Effector memory CD8-positive, alpha-beta T cell (primary cell): ENCODE measurements around the gene GSS.

Source experiments
- ATAC-seq: fragments of 150-1000 bp; cut with Tn5 transposase; replicated peaks from 2 replicates; pipeline ENCODE4 v1.10.0; 2021; ENCODE audit warnings: mild to moderate bottlenecking, moderate library complexity
- DNase-seq, 3 experiments: peaks; one replicate each; pipeline ENCODE4 v3.0.0; 2021
- H3K27ac Mint-ChIP-seq, 2 donors: one replicate each; pipeline ENCODE4 v1.8.0; 2022; ENCODE audit warnings: mild to moderate bottlenecking in 2 of 2, mixed read lengths in 2 of 2, moderate library complexity in 2 of 2
- H3K27me3 Mint-ChIP-seq, 2 donors: one replicate each; pipeline ENCODE4 v1.8.0; 2022; ENCODE audit warnings: mixed read lengths in 2 of 2
- H3K36me3 Mint-ChIP-seq: one replicate; pipeline ENCODE4 v1.8.0; 2022; ENCODE audit warnings: mild to moderate bottlenecking, moderate library complexity, mixed read lengths; ENCODE audit not compliant: insufficient read depth
- H3K4me1 Mint-ChIP-seq, 2 donors: one replicate each; pipeline ENCODE4 v1.8.0; 2022; ENCODE audit warnings: low read depth in 2 of 2, mixed read lengths in 2 of 2
- H3K4me3 Mint-ChIP-seq, 2 donors: one replicate each; pipeline ENCODE4 v1.8.0; 2022; ENCODE audit warnings: mild to moderate bottlenecking in 2 of 2, mixed read lengths in 2 of 2, moderate library complexity in 2 of 2
- H3K9me3 Mint-ChIP-seq, 2 donors: one replicate each; pipeline ENCODE4 v1.8.0; 2022; ENCODE audit warnings: mixed read lengths in 2 of 2

The GSS gene

DNA sequence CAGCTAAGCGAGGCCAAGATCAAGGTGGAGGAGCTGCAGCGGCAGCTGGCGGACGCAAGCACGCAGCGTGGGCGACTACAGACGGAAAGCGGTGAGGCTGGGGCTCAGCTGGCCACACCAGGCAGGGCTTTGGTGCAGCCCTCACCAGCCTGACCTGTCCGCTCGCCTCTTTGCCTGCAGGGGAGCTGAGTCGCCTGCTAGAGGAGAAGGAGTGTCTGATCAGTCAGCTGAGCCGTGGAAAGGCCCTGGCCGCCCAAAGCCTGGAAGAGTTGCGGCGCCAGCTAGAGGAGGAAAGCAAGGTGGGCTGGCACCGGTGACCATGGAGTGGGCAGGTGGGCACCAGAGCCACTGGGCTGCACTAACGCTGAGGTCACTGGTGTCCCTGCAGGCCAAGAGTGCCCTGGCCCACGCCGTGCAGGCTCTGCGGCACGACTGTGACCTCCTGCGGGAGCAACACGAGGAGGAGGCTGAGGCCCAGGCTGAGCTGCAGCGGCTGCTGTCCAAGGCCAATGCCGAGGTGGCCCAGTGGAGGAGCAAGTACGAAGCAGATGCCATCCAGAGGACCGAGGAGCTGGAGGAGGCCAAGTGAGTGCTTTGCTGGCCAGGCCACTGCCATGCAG lies 42.8 kb upstream of the GSS start:
- Mint-ChIP-seq H3K36me3 (peaks cover 31% of the 10 kb centered on the region), H3K4me1 (peaks cover 0 to 15% of the 10 kb centered on the region in 2 donors), H3K27me3 (no peaks in the 10 kb centered on the region), H3K9me3 (no peaks in the 10 kb centered on the region), H3K4me3 (peak overlapping the region in 1 of 2 donors; percentile 15), H3K27ac (peak overlapping the region in 1 of 2 donors; percentile 32)
- DNase-seq (no peak), ATAC-seq (no peak)

DNA sequence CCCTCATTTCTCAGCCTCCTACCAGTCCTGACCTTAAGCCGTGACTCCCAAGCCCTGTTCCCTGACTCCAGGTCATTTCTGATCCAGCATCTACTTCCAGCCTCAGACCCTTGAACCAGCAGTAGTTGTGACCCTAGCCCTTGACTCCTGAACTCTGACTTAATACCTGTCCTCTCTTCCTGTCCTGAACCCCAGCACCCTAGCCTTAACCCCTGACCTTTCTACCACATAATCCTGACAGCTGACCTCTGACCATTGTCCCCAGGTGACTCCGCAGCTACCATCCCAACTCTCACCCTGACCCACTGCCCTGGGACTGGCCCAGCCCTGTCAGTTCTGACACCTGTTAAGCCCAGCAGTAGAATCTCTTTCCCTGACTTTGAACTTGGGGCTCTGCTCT lies 42.2 kb upstream of the GSS start:
- Mint-ChIP-seq H3K36me3 (peaks cover 31% of the 10 kb centered on the region), H3K4me1 (peaks cover 0 to 15% of the 10 kb centered on the region in 2 donors), H3K27me3 (no peaks in the 10 kb centered on the region), H3K27ac (peak overlapping the region in 1 of 2 donors; percentile 82), H3K9me3 (no peaks in the 10 kb centered on the region), H3K4me3 (peak overlapping the region in 1 of 2 donors; percentile 15)
- DNase-seq: no peak
- no peak for ATAC-seq

DNA sequence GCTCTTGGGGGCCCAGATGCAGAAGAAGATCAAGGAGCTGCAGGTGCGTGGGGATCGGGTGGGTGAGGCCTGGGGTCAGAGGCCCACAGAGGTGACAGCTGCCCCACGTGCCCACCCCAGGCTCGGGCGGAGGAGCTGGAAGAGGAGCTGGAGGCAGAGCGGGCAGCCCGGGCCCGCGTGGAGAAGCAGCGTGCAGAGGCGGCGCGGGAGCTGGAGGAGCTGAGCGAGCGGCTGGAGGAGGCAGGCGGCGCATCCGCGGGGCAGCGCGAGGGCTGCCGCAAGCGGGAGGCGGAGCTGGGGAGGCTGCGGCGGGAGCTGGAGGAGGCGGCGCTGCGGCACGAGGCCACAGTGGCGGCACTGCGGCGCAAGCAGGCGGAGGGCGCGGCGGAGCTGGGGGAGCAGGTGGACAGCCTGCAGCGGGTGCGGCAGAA lies 41.5 kb upstream of the GSS start:
- H3K27me3 Mint-ChIP-seq: no peaks in the 10 kb centered on the region
- H3K9me3 Mint-ChIP-seq: no peaks in the 10 kb centered on the region
- peak overlapping the region in 1 of 2 donors; percentile 82 for H3K27ac Mint-ChIP-seq
- peaks cover 30% of the 10 kb centered on the region for H3K36me3 Mint-ChIP-seq
- ATAC-seq: peak; percentile 79
- peak overlapping the region in 1 of 2 donors; percentile 6 for H3K4me3 Mint-ChIP-seq
- H3K4me1 Mint-ChIP-seq: peaks cover 0 to 15% of the 10 kb centered on the region in 2 donors
- peak in 2 of 3 experiments; percentile 9 to 16 for DNase-seq

DNA sequence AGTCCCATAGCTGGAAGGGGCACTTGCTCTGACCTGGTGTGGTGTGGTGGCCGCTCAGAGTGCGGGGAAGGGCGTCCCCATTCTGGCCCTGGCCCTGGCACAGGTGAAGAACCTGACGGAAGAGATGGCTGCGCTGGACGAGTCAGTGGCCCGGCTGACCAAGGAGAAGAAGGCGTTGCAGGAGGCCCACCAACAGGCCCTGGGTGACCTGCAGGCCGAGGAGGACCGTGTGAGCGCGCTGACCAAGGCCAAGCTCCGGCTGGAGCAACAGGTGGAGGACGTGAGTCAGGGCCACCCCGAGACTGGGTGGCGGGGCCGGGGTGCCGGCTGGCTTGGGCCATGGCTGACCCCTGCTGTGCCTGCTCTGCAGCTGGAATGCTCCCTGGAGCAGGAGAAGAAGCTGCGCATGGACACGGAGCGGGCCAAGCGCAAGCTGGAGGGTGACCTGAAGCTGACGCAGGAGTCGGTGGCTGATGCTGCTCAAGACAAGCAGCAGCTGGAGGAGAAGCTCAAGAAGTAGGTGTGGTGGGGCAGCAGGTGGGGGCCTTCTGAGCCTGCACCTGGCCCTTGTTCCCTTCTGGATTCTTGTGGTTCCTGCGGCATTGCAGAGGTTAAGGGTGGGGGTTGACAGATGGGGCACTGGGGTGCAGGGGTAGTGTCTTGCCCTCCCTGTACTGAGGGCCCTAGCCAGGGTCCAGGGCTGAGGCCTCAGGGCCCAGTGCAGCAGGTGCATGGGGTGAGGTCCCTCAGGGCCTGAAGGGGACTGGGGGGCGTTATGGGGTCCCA lies 40.8 kb upstream of the GSS start:
- DNase-seq: no peak
- ATAC-seq: no peak
- peaks cover 27% of the 10 kb centered on the region for H3K36me3 Mint-ChIP-seq
- peak overlapping the region in 1 of 2 donors; percentile 29 for H3K27ac Mint-ChIP-seq
- H3K4me1 Mint-ChIP-seq: peaks cover 0 to 15% of the 10 kb centered on the region in 2 donors
- H3K27me3 Mint-ChIP-seq: no peaks in the 10 kb centered on the region
- H3K9me3 Mint-ChIP-seq: no peaks in the 10 kb centered on the region
- no peak overlapping the region for H3K4me3 Mint-ChIP-seq

DNA sequence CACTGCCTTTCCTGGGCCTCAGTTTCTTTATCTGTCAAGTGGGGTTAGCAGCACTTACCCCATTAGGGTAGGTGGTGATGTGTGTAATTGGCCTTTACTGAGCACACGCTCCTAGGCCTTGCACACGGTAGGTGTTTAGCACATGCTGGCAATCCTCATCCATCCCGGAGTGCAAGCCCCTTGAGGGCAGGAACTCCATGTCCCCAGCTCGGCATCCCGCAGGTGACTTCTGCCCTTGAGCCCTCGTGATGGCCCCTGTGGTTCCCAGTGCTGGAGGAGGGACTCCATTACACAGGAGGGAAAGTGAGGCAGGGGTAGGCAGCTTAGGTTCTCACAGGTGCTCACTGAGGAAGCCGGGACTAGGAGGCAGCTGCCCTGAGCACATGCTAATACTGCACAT lies 40.1 kb upstream of the GSS start:
- no peak for ATAC-seq
- no peaks in the 10 kb centered on the region for H3K9me3 Mint-ChIP-seq

DNA sequence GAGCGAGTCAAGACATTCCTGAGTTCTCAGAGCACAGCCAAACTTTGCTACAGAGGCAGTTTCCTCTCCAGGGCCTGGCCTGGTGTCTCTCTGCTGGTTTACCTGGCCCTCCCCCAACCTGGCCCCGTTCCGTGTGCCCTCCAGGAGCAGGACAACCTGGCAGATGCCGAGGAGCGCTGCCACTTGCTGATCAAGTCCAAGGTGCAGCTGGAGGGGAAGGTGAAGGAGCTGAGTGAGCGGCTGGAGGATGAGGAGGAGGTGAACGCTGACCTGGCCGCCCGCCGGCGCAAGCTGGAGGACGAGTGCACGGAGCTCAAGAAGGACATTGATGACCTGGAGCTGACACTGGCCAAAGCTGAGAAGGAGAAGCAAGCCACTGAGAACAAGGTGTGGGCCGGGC lies 39.6 kb upstream of the GSS start:
- peak overlapping the region in 1 of 2 donors; percentile 29 for H3K27ac Mint-ChIP-seq
- H3K4me1 Mint-ChIP-seq: peaks cover 0 to 15% of the 10 kb centered on the region in 2 donors
- H3K4me3 Mint-ChIP-seq: no peak overlapping the region
- DNase-seq: no peak
- ATAC-seq: no peak
- H3K9me3 Mint-ChIP-seq: no peaks in the 10 kb centered on the region
- peaks cover 28% of the 10 kb centered on the region for H3K36me3 Mint-ChIP-seq
- H3K27me3 Mint-ChIP-seq: no peaks in the 10 kb centered on the region

More for the DNA sequence above, 40.1 kb upstream of the GSS start:
- no peak for DNase-seq
- H3K27ac Mint-ChIP-seq: peak overlapping the region in 1 of 2 donors; percentile 29
- H3K4me3 Mint-ChIP-seq: no peak overlapping the region
- peaks cover 0 to 15% of the 10 kb centered on the region in 2 donors for H3K4me1 Mint-ChIP-seq
- H3K36me3 Mint-ChIP-seq: peaks cover 30% of the 10 kb centered on the region
- no peaks in the 10 kb centered on the region for H3K27me3 Mint-ChIP-seq

DNA sequence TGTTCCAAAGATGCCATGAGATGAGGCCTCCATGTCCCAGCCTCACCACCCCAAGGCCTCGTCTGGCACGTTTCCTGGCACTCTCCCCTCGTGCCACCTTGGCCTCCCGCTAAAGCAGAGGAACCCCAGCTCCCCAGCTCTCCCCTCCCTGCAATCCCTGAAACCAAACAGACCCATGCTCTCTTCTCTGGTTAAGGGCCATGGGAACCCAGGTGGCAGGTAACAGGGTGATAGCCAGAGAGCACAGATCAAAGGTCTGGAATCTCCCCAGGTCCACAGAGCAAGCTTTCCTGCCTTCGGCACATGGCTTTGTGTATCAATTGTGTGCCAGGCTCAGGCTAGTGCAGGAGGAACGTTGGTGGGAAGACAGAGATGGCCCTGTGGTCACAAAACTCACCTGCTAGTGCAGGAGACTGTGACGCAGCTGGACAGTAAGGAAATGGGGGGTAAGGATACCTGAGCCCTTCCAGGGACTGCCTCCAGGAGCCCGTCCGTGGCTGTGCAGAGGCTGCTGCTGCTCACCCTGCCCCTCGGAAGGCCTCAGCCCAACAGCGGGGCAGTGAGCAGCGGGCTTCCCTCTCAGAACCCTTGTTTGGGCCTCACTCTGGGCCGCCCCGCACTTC lies 39.0 kb upstream of the GSS start:
- ATAC-seq (no peak), DNase-seq (no peak)
- H3K4me3 Mint-ChIP-seq: no peak overlapping the region
- H3K36me3 Mint-ChIP-seq: peaks cover 25% of the 10 kb centered on the region
- H3K4me1 Mint-ChIP-seq: peaks cover 0 to 15% of the 10 kb centered on the region in 2 donors
- no peaks in the 10 kb centered on the region for H3K27me3 Mint-ChIP-seq
- no peaks in the 10 kb centered on the region for H3K9me3 Mint-ChIP-seq
- peak overlapping the region in 1 of 2 donors; percentile 46 for H3K27ac Mint-ChIP-seq

DNA sequence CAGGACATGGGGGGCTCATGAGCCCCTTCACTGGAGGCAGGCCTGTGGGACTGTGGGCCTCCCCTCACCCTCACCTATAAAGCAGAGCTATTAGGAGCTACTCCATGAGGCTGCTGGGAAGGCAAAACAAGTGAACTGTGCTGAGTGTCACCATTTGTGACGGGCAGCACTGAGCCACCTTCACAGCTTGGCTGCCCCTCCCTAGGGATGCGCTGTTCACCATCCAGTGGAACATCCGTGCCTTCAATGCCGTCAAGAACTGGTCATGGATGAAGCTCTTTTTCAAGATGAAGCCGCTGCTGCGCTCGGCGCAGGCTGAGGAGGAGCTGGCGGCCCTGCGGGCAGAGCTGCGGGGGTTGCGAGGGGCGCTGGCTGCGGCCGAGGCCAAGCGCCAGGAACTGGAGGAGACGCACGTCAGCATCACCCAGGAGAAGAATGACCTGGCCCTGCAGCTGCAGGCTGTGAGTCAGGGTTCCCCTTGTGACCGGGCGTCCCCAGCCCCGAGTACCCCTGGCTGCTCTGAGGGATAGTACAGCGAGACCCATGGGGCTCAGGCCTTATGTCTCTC lies 38.4 kb upstream of the GSS start:
- H3K27ac Mint-ChIP-seq: peak overlapping the region in 1 of 2 donors; percentile 46
- no peak overlapping the region for H3K4me3 Mint-ChIP-seq
- peaks cover 0 to 14% of the 10 kb centered on the region in 2 donors for H3K4me1 Mint-ChIP-seq
- no peaks in the 10 kb centered on the region for H3K9me3 Mint-ChIP-seq
- DNase-seq (no peak), ATAC-seq (no peak)
- peaks cover 24% of the 10 kb centered on the region for H3K36me3 Mint-ChIP-seq
- H3K27me3 Mint-ChIP-seq: no peaks in the 10 kb centered on the region

DNA sequence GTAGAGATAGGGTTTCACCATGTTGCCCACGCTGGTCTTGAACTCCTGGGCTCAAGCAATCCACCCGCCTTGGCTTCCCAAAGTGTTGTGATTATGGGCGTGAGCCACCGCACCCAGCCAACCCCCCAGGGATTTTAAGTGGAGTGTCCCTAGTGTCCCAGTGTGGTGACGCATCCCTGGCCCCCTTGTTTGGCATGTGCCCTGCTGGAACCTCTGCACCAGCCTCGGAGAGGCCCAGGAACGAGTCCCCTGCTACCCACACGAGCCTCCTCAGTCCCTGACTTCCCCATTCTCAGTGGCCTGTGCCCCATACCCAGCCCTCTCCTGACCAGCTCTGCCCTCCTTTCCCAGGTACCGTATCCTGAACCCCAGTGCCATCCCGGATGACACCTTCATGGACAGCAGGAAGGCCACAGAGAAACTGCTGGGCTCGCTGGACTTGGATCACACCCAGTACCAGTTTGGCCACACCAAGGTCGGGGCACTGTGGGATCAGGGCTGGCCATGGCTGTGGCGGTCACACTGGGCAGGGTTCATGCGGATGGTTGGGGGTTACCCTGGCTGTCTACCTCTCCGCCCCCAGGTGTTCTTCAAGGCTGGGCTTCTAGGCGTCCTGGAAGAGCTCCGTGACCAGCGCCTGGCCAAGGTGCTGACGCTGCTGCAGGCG lies 37.3 kb upstream of the GSS start:
- Mint-ChIP-seq H3K4me3 (no peak overlapping the region), H3K27me3 (no peaks in the 10 kb centered on the region), H3K27ac (no peak overlapping the region), H3K9me3 (no peaks in the 10 kb centered on the region), H3K36me3 (peaks cover 13% of the 10 kb centered on the region), H3K4me1 (peaks cover 0 to 6% of the 10 kb centered on the region in 2 donors)
- DNase-seq (no peak), ATAC-seq (no peak)

DNA sequence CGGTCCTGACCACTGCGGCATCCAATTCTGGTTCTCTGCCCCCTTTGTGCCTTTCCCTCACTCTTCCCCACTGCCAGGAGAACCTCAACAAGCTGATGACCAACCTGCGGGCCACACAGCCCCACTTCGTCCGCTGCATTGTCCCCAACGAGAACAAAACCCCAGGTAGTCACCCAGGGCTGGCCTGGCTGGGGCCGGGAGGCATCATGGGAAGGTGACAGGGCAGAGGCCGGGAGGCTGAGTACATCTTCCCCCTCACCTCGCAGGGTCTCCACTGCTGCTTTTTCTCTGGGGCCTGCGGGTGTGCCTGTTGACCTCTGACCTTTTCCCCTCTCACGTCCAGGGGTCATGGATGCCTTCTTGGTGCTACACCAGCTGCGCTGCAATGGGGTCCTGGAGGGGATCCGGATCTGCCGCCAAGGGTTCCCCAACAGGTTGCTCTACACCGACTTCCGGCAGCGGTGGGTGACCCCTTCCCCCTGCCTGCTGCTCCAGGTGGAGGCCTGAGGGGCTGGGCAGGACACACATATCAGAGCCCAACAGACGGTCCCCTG lies 35.1 kb upstream of the GSS start:
- Mint-ChIP-seq H3K36me3 (peaks cover 9% of the 10 kb centered on the region), H3K9me3 (no peaks in the 10 kb centered on the region), H3K27ac (peak overlapping the region in 1 of 2 donors; percentile 67), H3K27me3 (peaks cover 0 to 5% of the 10 kb centered on the region in 2 donors), H3K4me3 (no peak overlapping the region), H3K4me1 (peaks cover 0 to 2% of the 10 kb centered on the region in 2 donors)
- no peak for ATAC-seq
- no peak for DNase-seq

DNA sequence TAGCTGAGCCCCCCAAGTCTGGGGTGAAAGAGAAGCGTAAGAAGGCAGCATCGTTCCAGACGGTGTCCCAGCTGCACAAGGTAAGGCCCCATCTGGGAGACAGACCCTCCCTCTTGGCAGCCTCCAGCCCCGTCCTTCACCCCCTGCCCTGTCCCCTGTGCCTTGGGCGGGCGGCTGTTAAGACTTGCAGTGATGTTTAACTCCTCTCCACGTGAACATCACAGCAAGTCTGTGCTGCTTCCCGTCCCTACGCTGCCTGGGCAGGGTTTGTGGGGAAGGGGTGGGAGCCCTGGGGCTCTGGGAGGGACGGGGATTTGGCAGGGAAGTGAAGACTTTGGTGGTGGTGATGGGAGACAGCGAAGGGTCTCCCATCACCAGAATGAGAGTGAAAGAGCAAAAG lies 34.6 kb upstream of the GSS start:
- H3K9me3 Mint-ChIP-seq: no peaks in the 10 kb centered on the region
- peaks cover under 1 to 4% of the 10 kb centered on the region in 2 donors for H3K4me1 Mint-ChIP-seq
- H3K27me3 Mint-ChIP-seq: peaks cover 0 to 10% of the 10 kb centered on the region in 2 donors
- H3K36me3 Mint-ChIP-seq: peaks cover 9% of the 10 kb centered on the region
- H3K27ac Mint-ChIP-seq: no peak overlapping the region
- ATAC-seq (no peak), DNase-seq (no peak)
- H3K4me3 Mint-ChIP-seq: no peak overlapping the region

DNA sequence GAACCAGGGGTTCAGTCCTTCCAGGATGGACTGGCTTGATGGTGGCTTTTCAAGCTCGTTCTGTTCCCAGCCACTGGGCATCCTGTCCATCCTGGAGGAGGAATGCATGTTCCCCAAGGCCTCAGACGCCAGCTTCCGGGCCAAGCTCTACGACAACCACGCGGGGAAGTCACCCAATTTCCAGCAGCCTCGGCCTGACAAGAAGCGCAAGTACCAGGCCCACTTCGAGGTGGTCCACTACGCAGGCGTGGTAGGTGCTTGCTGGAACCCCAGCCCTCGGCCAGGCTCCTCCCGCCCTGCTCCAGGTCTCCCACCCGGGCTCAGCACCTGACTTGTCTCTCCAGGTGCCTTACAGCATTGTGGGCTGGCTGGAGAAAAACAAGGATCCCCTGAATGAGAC lies 34.1 kb upstream of the GSS start:
- H3K36me3 Mint-ChIP-seq: peaks cover 9% of the 10 kb centered on the region
- peak overlapping the region in 1 of 2 donors; percentile 74 for H3K27ac Mint-ChIP-seq
- H3K4me1 Mint-ChIP-seq: peaks cover 2 to 4% of the 10 kb centered on the region in 2 donors
- no peak for ATAC-seq
- no peak for DNase-seq
- H3K27me3 Mint-ChIP-seq: peaks cover 0 to 15% of the 10 kb centered on the region in 2 donors
- H3K9me3 Mint-ChIP-seq: no peaks in the 10 kb centered on the region
- no peak overlapping the region for H3K4me3 Mint-ChIP-seq

DNA sequence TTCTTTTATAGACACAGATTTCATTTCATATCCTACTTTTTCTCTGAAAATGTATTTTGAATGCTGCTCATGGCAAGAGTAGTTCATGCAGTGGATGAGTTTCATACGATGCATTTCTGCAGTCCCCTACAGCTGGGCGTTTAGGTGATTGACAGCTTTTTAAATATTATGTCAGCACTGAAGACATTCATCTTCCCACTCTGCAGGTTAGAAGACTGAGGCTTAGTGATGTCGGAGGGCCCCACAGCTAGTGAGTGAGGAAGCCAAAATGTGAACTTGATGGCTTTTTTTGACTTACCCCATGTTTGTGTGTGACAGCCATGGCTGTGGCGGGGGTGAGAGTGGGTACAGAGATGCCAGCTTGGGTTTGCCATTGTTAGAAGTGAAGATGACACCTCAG lies 33.5 kb upstream of the GSS start:
- ATAC-seq (no peak), DNase-seq (no peak)
- Mint-ChIP-seq H3K27me3 (peaks cover 0 to 17% of the 10 kb centered on the region in 2 donors), H3K36me3 (peaks cover 9% of the 10 kb centered on the region), H3K4me1 (peaks cover 2 to 4% of the 10 kb centered on the region in 2 donors), H3K9me3 (no peaks in the 10 kb centered on the region), H3K27ac (peak overlapping the region; percentile 54 to 74), H3K4me3 (no peak overlapping the region)
